Pancreas (tissue), 10 donors: ENCODE results near the gene ZFAND5. TPM values are rescaled to one million over a fixed set of nuclear protein-coding genes. Genes with fewer than 3 reads are reported as not detected.

ENCODE experiments used
- ATAC-seq, 4 donors: fragments of 200-7000 bp; cut with Tn5 transposase; one replicate each; pipeline versions ENCODE4 v1.8.0 to v1.9.1; 2020; ENCODE audit warnings: mild to moderate bottlenecking in 4 of 4, moderate library complexity in 4 of 4
- DNase-seq, 6 donors: peaks; one replicate each; pipeline ENCODE4 v3.0.0-alpha.2; 2020
- FAIRE-seq: peaks from 2 replicates; lab custom pipeline; 2012; peaks lifted over from hg19 to GRCh38; lab: Jason Lieb, UNC
- H3K27ac ChIP-seq, 4 donors: fragments of 200-600 bp; sonication (generic); 1 replicate in 3 of 4; 2 replicates in 1 of 4; pipeline versions ENCODE4 v1.5.0 to v1.8.0; 2020
- H3K27me3 ChIP-seq, 4 donors: fragments of 200-600 bp; one replicate each; pipeline ENCODE4 v1.8.0; 2021
- H3K36me3 ChIP-seq, 3 donors: fragments of 200-600 bp; sonication (generic) in 1 of 3; one replicate each; pipeline versions ENCODE4 v1.5.0 to v1.8.0; 2020 to 2021
- H3K4me1 ChIP-seq, 3 donors: fragments of 200-600 bp; one replicate each; pipeline ENCODE4 v1.8.0; 2021
- H3K4me3 ChIP-seq, 4 donors: fragments of 200-600 bp; sonication (generic) in 2 of 4; one replicate each; pipeline versions ENCODE4 v1.5.0 to v1.8.0; 2020 to 2021
- H3K9me3 ChIP-seq, 4 donors: fragments of 200-600 bp; one replicate each; pipeline ENCODE4 v1.8.0; 2021
- WGBS, 2 donors: extraction: QIAGEN DNeasy Blood & Tissue Kit; methylation state at CpG; one replicate each; pipeline ENCODE4 v1.1.7; 2013; 5-methylcytosine and 5-hydroxymethylcytosine counted together
- intact Hi-C, 3 donors: fragments of 100-400 bp; cut with DNase I; formaldehyde crosslinking; loops; one replicate each; pipeline versions ENCODE4 v1.11.1 to v1.14.2; 2022
- polyA plus RNA-seq, 2 donors: library from polyadenylated mRNA; stranded (reverse); fragments of 200-250 nt; gene quantifications; one replicate each; pipeline ENCODE4 v1.2.3, GENCODE V29; 2013
- total RNA-seq, 6 donors: library from RNA; stranded (reverse); fragmentation: NEBNext Ultra II Directional in 4 of 6; extraction: Animal tissue kit (Norgen Biotek cat#: 25700) in 4 of 6; gene quantifications; one replicate each; pipeline versions ENCODE4 v1.2.1 to v1.2.4, GENCODE V29; 2021 to 2023
- TF ChIP-seq, protein P1 (sequence below), 4 donors: fragments of 200-600 bp; sonication (generic) in 3 of 4; IDR thresholded peaks; one replicate each; pipeline versions ENCODE4 v1.5.0 to v1.8.0; 2021; ENCODE audit warnings: antibody characterized with exemption in 4 of 4
- donor health status: healthy with polysubstance abuse.
- donor health status: DM: no; HTN: no; CAD: no; lungs with moderate emphysema.
- donor health status: DM: no; HTN: no; CAD: no.
- donor health status: control.
- donor health status: control.
- donor health status: Bipolar disorder and iron deficiency.
- donor health status: DM: yes; HTN: yes; CAD: no.
- donor health status: DM: no; HTN: no; CAD: no.
- donor health status: DM: no; HTN: no; CAD: no.
- donor health status: DM: yes; HTN: yes; CAD: no.

The ZFAND5 gene
- total and polyA plus RNA-seq, 8 donors, result 47.8 to 98.6 (median 70.8) TPM

DNA sequence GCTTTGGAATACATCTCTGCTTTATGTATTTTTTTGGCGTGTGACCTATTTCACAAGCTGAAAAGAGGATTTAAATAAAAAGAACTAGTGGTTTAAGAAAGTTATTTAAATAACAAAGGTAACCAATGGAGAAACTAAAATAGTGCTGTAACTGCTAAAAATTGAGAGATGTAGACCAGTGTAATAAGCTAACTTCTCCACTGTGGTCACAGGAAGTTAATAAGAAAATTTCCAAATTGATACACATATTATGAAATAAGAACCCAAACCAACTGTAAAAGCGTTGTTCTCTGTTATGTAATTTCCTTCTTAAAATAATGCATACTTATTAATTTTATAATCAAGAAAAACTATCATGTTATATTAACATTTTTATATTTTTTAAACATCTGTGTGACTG is 29.1 kb upstream of the ZFAND5 start:
- DNase-seq, result no peak
- Histone ChIP-seq H3K27ac (no peak overlapping the region), H3K27me3 (no peaks in the 10 kb centered on the region), H3K36me3 (no peaks in the 10 kb centered on the region), H3K4me3 (no peak overlapping the region), H3K9me3 (no peaks in the 10 kb centered on the region), H3K4me1 (peaks cover 0 to 14% (median 4%) of the 10 kb centered on the region in 3 donors)
- TF ChIP-seq, protein P1, sequence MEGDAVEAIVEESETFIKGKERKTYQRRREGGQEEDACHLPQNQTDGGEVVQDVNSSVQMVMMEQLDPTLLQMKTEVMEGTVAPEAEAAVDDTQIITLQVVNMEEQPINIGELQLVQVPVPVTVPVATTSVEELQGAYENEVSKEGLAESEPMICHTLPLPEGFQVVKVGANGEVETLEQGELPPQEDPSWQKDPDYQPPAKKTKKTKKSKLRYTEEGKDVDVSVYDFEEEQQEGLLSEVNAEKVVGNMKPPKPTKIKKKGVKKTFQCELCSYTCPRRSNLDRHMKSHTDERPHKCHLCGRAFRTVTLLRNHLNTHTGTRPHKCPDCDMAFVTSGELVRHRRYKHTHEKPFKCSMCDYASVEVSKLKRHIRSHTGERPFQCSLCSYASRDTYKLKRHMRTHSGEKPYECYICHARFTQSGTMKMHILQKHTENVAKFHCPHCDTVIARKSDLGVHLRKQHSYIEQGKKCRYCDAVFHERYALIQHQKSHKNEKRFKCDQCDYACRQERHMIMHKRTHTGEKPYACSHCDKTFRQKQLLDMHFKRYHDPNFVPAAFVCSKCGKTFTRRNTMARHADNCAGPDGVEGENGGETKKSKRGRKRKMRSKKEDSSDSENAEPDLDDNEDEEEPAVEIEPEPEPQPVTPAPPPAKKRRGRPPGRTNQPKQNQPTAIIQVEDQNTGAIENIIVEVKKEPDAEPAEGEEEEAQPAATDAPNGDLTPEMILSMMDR (IDR thresholded peaks at IDR 0.05), result no peak
- intact Hi-C loops, result no loop called here
- no peak for ATAC-seq
- 78 to 86% methylated on average over 2 of the region's 2 CpGs for WGBS, 2 donors
- peak; percentile 86 for FAIRE-seq

DNA sequence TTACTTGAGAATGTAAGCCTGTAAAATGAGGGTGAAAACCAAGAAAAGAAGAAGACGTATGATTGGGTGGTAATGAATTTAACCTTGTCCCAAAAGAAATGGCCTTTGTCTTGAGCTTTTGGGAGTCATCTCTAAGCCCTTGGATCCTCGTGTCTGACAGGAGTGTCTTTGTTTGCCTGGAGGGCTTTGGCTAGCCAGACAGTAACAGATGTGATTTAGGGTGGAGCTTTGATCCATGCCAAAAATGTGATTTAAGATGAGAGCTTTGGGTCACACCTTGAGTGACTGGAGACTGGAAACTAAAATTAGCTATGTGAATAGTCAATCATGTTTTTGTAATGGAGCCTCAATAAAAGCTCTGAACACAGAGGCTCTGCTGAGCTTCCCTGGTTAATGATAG is 25.9 kb upstream of the ZFAND5 start:
- no peaks in the 10 kb centered on the region for H3K36me3 ChIP-seq
- ATAC-seq (no peak), FAIRE-seq (no peak), DNase-seq (no peak)
- peaks cover 0 to 2% (median under 1%) of the 10 kb centered on the region in 3 donors for H3K4me1 ChIP-seq
- no peaks in the 10 kb centered on the region for H3K9me3 ChIP-seq
- intact Hi-C loops, result no loop called here
- H3K4me3 ChIP-seq, result no peak overlapping the region
- no peaks in the 10 kb centered on the region for H3K27me3 ChIP-seq
- no peak overlapping the region for H3K27ac ChIP-seq
- WGBS, 2 donors, result 84 to 88% methylated on average over 2 of the region's 2 CpGs
- TF ChIP-seq, protein P1 (IDR thresholded peaks at IDR 0.05), result no peak

DNA sequence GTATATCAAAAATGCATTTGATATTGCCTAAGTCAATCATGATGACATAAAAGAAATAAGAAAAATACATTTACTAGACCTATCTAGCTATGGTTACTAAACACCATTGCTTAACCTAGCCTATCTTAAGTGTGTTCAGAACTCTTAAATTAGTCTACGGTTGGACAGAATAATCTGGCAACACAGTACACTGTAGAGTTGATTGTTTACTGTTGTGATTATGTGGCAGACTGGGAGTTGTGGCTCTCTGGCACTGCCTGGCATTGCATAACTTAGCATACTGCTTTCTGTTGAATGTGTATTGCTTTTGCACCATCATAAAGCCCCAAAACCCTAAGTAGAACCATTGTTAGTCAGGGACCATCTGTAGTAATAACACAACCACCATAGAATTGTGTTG is 21.2 kb upstream of the ZFAND5 start:
- WGBS, 2 donors, result 60 to 84% methylated on average over 1 of the region's 1 CpG
- ATAC-seq, result no peak
- intact Hi-C loops, result no loop called here

DNA sequence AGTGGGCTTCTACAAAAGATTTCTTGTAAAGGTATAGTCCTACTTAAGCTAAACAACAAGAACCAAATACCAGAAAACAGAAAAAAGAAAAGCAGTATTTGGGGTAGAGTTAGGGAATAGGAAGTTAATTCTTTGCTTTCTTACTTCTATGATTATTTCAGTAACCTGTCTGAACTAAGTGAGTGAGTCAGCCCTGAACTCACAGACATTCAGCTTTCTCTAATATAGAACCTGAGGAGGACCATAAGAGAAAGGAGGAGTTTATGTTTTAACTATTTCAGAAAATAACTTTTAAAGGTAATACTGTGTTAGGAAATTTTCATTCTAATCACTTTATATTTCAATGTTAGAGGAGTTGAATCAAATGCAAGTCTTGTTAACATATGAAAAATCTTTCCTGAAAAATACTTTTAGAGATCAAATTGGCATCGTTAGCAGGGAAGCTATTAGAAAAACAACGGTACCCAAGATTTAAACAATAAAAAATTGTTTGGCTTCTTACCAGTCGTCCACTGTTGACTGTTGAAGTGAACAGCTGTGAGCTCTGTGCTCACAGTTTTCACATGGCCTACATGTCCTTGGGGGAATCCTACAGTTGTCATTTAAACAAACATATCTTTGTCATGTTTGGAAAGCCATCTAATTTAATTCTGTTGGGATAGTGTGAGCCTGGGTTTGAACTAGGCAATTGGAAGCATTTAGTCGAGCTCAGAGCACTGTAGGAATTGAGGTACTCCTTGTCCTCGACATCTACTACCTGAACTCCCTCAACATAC is 19.9 kb upstream of the ZFAND5 start:
- WGBS, 2 donors, result 47 to 53% methylated on average over 5 of the region's 5 CpGs
- DNase-seq (no peak), ATAC-seq (no peak), FAIRE-seq (no peak)
- intact Hi-C loops, result no loop called here
- Histone ChIP-seq H3K4me3 (no peak overlapping the region), H3K9me3 (no peaks in the 10 kb centered on the region), H3K27ac (no peak overlapping the region), H3K36me3 (no peaks in the 10 kb centered on the region), H3K4me1 (no peaks in the 10 kb centered on the region), H3K27me3 (no peaks in the 10 kb centered on the region)
- TF ChIP-seq, protein P1 (IDR thresholded peaks at IDR 0.05), result no peak

More for the DNA sequence above, 21.2 kb upstream of the ZFAND5 start:
- FAIRE-seq, result no peak
- no peak overlapping the region for H3K27ac ChIP-seq
- TF ChIP-seq, protein P1 (IDR thresholded peaks at IDR 0.05), result no peak
- H3K4me3 ChIP-seq, result no peak overlapping the region
- H3K27me3 ChIP-seq, result no peaks in the 10 kb centered on the region
- H3K36me3 ChIP-seq, result no peaks in the 10 kb centered on the region
- H3K4me1 ChIP-seq, result no peaks in the 10 kb centered on the region
- DNase-seq, result no peak
- no peaks in the 10 kb centered on the region for H3K9me3 ChIP-seq
